Liver (tissue), 3 donors: ENCODE measurements around the gene SYCN.

Experiments used
- CTCF ChIP-seq: fragments of 150-350 bp; IDR thresholded peaks from 2 replicates; pipeline ENCODE4 v1.5.1; 2017; ENCODE audit warnings: improper control_type of control experiment, low read depth, low read length; ENCODE audit not compliant: missing input control
- EGR1 ChIP-seq, 2 donors: IDR thresholded peaks; 2 replicates each; pipeline ENCODE4 v1.6.1; 2016 to 2018; ENCODE audit warnings: antibody characterized with exemption in 2 of 2, low read depth in 2 of 2
- HNF4G ChIP-seq: IDR thresholded peaks from 2 replicates; pipeline ENCODE4 v1.6.1; 2016; ENCODE audit warnings: antibody characterized with exemption
- NR2F2 ChIP-seq: IDR thresholded peaks from 2 replicates; pipeline ENCODE4 v1.6.1; 2016; ENCODE audit warnings: antibody characterized with exemption
- RAD21 ChIP-seq, 2 donors: IDR thresholded peaks; 2 replicates each; pipeline ENCODE4 v1.6.1; 2016; ENCODE audit warnings: antibody characterized with exemption in 2 of 2, mild to moderate bottlenecking in 2 of 2
- SP1 ChIP-seq: IDR thresholded peaks from 2 replicates; pipeline ENCODE4 v1.6.1; 2018; ENCODE audit warnings: antibody characterized with exemption, mild to moderate bottlenecking
- TAF1 ChIP-seq: conservative IDR thresholded peaks from 2 replicates; pipeline ENCODE4 v1.6.1; 2016; ENCODE audit warnings: antibody characterized with exemption, mild to moderate bottlenecking
- YY1 ChIP-seq: IDR thresholded peaks from 2 replicates; pipeline ENCODE4 v1.6.1; 2016; ENCODE audit warnings: antibody characterized with exemption, mild to moderate bottlenecking
- TF ChIP-seq, protein P1 (sequence below): IDR thresholded peaks from 2 replicates; pipeline ENCODE4 v1.6.1; 2016; ENCODE audit warnings: antibody characterized with exemption, mild to moderate bottlenecking
- TF ChIP-seq, protein P2 (sequence below): IDR thresholded peaks from 2 replicates; pipeline ENCODE4 v1.6.1; 2016; ENCODE audit warnings: antibody characterized with exemption
- donor health status: healthy.
- donor health status: healthy.

GRCh38 chr19:39164289-39164688 is 39.8 kb downstream of the SYCN start:
- TF ChIP-seq EGR1 (IDR thresholded peaks at IDR 0.05; ENCODE audit: low read depth in 2 of 2) (no peak), NR2F2 (no peak), YY1 (no peak), TAF1 (no peak), HNF4G (no peak), CTCF (no peak), SP1 (no peak), RAD21 (IDR thresholded peaks at IDR 0.05) (no peak)
- TF ChIP-seq, protein P1, sequence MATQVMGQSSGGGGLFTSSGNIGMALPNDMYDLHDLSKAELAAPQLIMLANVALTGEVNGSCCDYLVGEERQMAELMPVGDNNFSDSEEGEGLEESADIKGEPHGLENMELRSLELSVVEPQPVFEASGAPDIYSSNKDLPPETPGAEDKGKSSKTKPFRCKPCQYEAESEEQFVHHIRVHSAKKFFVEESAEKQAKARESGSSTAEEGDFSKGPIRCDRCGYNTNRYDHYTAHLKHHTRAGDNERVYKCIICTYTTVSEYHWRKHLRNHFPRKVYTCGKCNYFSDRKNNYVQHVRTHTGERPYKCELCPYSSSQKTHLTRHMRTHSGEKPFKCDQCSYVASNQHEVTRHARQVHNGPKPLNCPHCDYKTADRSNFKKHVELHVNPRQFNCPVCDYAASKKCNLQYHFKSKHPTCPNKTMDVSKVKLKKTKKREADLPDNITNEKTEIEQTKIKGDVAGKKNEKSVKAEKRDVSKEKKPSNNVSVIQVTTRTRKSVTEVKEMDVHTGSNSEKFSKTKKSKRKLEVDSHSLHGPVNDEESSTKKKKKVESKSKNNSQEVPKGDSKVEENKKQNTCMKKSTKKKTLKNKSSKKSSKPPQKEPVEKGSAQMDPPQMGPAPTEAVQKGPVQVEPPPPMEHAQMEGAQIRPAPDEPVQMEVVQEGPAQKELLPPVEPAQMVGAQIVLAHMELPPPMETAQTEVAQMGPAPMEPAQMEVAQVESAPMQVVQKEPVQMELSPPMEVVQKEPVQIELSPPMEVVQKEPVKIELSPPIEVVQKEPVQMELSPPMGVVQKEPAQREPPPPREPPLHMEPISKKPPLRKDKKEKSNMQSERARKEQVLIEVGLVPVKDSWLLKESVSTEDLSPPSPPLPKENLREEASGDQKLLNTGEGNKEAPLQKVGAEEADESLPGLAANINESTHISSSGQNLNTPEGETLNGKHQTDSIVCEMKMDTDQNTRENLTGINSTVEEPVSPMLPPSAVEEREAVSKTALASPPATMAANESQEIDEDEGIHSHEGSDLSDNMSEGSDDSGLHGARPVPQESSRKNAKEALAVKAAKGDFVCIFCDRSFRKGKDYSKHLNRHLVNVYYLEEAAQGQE, result no peak
- TF ChIP-seq, protein P2, sequence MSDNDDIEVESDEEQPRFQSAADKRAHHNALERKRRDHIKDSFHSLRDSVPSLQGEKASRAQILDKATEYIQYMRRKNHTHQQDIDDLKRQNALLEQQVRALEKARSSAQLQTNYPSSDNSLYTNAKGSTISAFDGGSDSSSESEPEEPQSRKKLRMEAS, result no peak
